Hepatocyte (in vitro differentiated cells): ENCODE data around the gene ATF4.

ENCODE experiments used
- CTCF ChIP-seq: fragments of 200-600 bp; sonication (generic); IDR thresholded peaks from 2 replicates; pipeline ENCODE4 v1.5.1; 2016; ENCODE audit warnings: antibody characterized with exemption, mild to moderate bottlenecking; ENCODE audit not compliant: poor library complexity
- EZH2 ChIP-seq: fragments of 200-600 bp; sonication (generic); IDR thresholded peaks from 2 replicates; pipeline ENCODE4 v1.6.1; 2016; ENCODE audit warnings: antibody characterized with exemption, mild to moderate bottlenecking, borderline replicate concordance

GRCh38 chr22:39554151-39554550, 33.8 kb downstream of the ATF4 start:
- no peak for TF ChIP-seq EZH2
- no peak for TF ChIP-seq CTCF
